Left ventricle myocardium superior (tissue), 1 donor: Measurements from ENCODE around the gene DBET. TPM values are rescaled to one million over a fixed set of nuclear protein-coding genes. Genes with fewer than 3 reads are reported as not detected.
"Not testable (repeated sequence)": the region's sequence is repeated elsewhere in the genome, so short reads cannot be mapped to it uniquely, and the experiment has no call there.

Source experiments
- ATAC-seq: fragments of 200-7000 bp; cut with Tn5 transposase; one replicate; pipeline ENCODE4 v1.9.1; 2020; ENCODE audit warnings: mild to moderate bottlenecking, moderate library complexity
- DNase-seq: peaks from one replicate; pipeline ENCODE4 v3.0.0-alpha.2; 2020
- intact Hi-C: fragments of 100-400 bp; cut with micrococcal nuclease; formaldehyde crosslinking; loops from one replicate; pipeline ENCODE4 v1.11.0; 2022
- total RNA-seq: library from RNA; stranded (reverse); fragmentation: NEBNext Ultra II Directional; extraction: Animal tissue kit (Norgen Biotek cat#: 25700); gene quantifications from one replicate; pipeline ENCODE4 v1.2.1, GENCODE V29; 2021
- donor health status: DM: no; HTN: yes; CAD: no; lungs with severe emphysema.

Gene DBET
- total RNA-seq, 1 donor from 2014 or later: not detected

DNA sequence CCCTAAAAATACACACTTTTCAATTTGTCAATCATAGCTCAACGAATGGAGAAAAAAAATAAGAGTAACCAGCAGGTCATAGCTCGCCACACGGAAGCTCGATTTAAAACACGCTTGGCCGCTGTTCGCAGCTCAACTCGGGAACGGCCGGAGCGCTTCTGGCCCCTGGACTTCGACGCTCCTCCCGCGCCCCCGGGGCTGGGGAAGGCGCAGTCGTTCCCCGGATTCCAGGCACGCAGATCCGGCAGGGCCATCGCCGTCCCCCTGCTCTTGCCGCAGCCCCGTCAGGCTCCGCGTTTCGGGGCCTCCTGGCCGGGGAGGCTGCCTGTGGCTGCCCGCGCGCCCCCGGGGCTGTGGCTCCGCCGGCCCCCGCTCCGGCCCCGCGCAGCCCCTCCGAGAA is 23.4 kb upstream of the DBET start:
- intact Hi-C loops, ATAC-seq, DNase-seq: not testable (repeated sequence)

DNA sequence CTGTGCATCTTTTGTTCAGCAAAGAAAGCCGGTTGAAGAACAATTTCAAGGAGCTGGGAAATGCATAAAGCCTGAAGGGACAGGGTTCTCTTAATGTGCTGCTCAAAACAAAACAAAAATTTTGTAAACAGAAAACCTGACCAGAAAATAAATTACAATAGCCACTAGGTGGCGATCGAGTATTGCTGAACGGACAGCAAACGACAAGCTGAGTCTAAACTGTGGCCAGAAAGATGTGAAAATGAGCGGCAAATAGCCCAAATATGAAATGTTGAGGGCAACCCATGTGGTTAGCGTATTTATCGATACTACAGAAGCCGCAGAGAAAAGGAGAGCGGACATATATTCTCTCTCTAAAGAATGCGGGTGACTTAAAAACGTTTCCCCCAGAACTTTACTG is 16.7 kb upstream of the DBET start:
- DNase-seq, intact Hi-C loops, ATAC-seq: not testable (repeated sequence)

- DNase-seq, intact Hi-C loops, ATAC-seq: not testable (repeated sequence)
Measured at GRCh38 chr4:190049378-190050239, 14.7 kb upstream of the DBET start.

DNA sequence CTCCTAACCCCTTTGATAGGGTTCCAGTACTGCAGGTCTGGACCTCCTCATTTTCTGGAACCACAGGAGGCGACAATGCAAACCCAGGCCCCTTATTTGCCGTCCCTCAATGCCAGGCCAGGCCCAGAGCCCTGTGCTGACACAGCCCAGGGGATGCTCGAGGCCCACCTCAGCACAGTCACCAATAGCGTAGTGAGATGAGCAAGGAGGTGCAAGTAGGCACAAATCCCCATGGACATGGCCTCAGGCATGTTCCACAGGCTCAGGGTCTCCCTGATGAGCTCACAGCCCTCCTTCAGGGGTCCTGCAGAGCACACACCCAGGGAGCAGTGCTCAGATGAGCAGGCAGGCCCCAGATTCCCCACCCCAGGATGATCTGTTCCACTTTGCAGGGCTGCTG is 5.3 kb upstream of the DBET start:
- intact Hi-C loops, DNase-seq, ATAC-seq: not testable (repeated sequence)

GRCh38 chr4:190064805-190065204 is 503 bp downstream of the DBET start:
- ATAC-seq, intact Hi-C loops, DNase-seq: not testable (repeated sequence)

- ATAC-seq, DNase-seq, intact Hi-C loops: not testable (repeated sequence)
Measured at GRCh38 chr4:190068351-190068750, 4.0 kb downstream of the DBET start.

DNA sequence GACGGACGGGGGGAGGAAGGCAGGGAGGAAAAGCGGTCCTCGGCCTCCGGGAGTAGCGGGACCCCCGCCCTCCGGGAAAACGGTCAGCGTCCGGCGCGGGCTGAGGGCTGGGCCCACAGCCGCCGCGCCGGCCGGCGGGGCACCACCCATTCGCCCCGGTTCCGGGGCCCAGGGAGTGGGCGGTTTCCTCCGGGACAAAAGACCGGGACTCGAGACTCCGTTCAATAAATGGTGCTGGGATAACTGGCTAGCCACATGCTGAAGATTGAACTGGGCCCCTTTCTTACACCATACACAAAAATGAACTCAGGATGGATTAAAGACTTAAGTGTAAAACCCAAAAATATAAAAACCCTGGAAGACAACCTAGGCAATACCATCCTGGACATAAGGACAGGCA is 28.8 kb downstream of the DBET start:
- intact Hi-C loops, DNase-seq, ATAC-seq: not testable (repeated sequence)

GRCh38 chr4:190094031-190094430 is 29.7 kb downstream of the DBET start:
- intact Hi-C loops, DNase-seq, ATAC-seq: not testable (repeated sequence)

DNA sequence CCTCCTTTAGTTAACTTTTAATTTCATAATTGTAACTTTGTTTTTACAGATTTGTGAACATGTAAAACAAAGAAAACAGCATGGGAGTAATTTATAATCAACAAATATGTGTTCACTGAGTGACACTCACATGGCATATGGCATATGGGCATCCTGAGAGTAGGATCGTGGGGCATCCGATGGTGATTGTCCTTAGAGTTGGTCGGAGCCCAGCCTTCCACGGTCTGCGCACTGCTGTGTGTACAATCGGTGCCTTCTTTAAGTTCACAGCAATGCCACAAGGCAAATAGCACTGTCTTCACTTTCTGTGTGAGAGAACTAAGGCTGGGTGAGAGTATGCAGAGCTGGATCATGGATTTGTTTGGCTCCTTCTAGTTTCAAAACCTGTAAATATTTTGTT is 31.0 kb downstream of the DBET start:
- DNase-seq, intact Hi-C loops, ATAC-seq: not testable (repeated sequence)

DNA sequence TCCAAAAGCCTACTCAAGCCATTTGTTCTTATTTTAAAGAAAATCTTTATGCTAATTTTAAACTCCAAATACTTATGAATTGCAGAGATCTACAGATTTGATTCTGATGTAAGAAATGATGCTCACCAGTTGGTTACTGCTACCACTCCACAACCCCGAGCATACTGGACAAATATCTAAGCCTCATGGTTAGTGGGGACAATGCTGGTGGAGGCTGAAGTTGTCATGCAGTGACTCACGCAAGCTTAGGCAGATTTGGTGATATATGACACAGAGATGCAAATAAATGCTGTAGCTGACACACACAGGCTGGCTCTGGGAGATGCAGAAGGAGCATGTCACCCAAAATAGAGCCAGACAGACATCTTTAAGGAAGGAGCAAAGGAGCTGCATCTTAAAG is 35.3 kb downstream of the DBET start:
- intact Hi-C loops, DNase-seq, ATAC-seq: not testable (repeated sequence)

- ATAC-seq, DNase-seq, intact Hi-C loops: not testable (repeated sequence)
Measured at GRCh38 chr4:190101525-190101924, 37.2 kb downstream of the DBET start.

DNA sequence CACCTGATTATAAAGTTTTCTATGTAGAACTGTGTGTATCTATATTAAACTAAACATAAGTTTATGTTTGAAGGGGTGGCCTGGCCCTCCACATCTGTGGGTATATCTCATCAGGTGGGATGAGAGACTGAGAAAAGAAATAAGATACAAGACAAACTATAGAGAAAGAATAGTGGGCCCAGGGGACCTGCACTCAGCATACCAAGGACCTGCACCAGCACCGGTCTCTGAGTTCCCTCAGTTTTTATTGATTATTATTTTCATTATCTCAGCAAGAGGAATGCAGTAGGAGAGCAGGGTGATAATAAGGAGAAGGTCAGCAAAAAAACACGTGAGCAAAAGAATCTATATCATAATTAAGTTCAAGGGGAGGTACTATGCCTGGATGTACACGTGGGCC is 41.9 kb downstream of the DBET start:
- DNase-seq, ATAC-seq, intact Hi-C loops: not testable (repeated sequence)

GRCh38 chr4:190106611-190107480 is 42.5 kb downstream of the DBET start:
- ATAC-seq, DNase-seq, intact Hi-C loops: not testable (repeated sequence)

- intact Hi-C loops, DNase-seq, ATAC-seq: not testable (repeated sequence)
Measured at GRCh38 chr4:190107766-190108485, 43.6 kb downstream of the DBET start.

DNA sequence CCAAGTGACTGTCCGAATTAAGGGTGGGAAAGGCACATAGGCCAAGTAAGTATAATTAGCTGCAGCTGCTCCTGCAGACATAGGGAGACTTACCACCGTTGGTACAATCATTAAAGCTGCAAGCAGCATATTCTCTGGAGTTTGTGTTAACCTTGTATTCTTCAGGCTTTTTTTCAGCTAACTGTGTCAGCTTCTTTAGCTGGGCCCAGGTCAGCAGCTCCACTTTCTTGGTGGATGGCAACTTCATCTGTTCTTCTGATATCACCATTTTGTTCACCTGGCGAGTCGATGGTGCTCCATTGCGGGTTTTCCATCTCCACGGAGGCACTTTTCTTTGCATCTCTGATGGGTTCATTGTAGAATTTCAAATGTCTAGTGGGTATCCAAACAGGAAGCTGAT is 44.5 kb downstream of the DBET start:
- ATAC-seq, intact Hi-C loops, DNase-seq: not testable (repeated sequence)

GRCh38 chr4:190109390-190110011 is 45.2 kb downstream of the DBET start:
- intact Hi-C loops, DNase-seq, ATAC-seq: not testable (repeated sequence)

GRCh38 chr4:190110033-190110432 is 45.7 kb downstream of the DBET start:
- DNase-seq, ATAC-seq: not testable (repeated sequence)

DNA sequence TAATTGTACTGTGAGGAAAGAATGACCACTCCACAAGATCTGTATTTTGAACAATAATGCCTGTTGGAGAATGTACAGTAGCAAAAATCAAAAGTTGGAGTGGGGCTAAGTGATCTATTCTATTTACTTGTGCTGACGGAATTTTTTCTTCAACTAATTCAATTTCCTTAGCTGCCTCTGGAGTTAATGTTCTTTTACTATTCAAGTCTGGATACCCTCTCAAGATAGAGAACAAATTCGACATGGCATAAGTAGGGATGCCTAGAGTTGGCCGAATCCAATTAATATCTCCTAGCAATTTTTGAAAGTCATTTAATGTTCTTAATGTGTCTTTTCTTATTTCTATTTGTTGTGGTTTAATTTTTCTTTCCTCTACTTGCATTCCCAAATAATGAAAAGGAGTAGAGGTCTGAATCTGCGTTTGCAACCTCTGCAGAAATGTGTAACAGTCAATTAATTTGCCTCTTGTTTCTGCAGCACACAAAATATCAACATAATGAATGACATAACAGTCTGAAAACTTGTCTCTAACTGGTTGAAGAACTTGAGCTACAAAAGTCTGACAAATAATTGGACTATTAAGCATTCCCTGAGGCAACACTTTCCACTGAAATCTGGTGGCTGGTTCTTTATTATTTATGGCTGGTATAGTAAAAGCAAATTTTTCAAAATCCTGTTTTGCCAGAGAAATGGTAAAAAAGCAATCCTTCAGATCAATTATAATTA is 46.4 kb downstream of the DBET start:
- DNase-seq, intact Hi-C loops, ATAC-seq: not testable (repeated sequence)

More at GRCh38 chr4:190110033-190110432, 45.7 kb downstream of the DBET start:
- intact Hi-C loops: not testable (repeated sequence)
